Measurements from ENCODE around the gene CNFN.

- TF ChIP-seq, protein P1, sequence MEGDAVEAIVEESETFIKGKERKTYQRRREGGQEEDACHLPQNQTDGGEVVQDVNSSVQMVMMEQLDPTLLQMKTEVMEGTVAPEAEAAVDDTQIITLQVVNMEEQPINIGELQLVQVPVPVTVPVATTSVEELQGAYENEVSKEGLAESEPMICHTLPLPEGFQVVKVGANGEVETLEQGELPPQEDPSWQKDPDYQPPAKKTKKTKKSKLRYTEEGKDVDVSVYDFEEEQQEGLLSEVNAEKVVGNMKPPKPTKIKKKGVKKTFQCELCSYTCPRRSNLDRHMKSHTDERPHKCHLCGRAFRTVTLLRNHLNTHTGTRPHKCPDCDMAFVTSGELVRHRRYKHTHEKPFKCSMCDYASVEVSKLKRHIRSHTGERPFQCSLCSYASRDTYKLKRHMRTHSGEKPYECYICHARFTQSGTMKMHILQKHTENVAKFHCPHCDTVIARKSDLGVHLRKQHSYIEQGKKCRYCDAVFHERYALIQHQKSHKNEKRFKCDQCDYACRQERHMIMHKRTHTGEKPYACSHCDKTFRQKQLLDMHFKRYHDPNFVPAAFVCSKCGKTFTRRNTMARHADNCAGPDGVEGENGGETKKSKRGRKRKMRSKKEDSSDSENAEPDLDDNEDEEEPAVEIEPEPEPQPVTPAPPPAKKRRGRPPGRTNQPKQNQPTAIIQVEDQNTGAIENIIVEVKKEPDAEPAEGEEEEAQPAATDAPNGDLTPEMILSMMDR (conservative IDR thresholded peaks at IDR 0.05; ENCODE audit: low read length) = no peak
- no peak for TF ChIP-seq EZH2phosphoT487 (IDR thresholded peaks at IDR 0.05; ENCODE audit: borderline replicate concordance, low read depth, low read length)
These were observed 36.6 kb downstream of the CNFN start for GRCh38 chr19:42353341-42354015.
